ENCODE measurements around the gene TMEM204.
A peak's percentile ranks its signal among the peaks of the same experiment; 100 is the strongest.

The TMEM204 gene

DNA sequence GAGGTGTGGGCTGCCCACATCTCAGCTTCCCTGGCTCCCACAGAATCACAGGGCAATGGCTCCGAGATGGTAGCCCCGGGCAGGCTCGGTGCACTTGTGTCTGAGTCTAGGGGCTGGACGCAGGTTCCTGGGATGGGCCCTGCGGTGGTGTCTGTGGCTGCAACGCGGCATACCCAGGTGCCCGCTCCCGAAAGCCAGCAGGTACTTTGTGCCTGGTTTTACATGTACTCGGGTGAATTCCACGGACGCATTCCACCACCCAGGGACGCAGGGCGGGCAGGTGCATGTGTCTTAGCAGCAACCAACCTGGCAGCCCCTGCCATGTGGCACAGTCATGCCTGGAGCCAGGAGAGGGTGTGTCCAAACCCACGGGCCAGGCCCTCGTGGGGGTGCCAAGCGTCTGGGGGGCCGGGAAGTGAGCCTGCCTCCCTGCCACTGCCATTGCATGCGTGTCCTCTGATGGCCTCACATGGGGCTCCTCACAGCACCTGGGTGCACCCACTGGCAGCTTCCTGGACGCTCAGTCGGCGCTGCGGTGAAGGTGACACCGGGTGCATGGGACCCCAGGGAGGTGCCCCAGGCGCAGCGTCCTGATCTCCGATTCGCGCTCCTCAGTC lies 4.4 kb upstream of the TMEM204 start:
- TF ChIP-seq, protein P1, sequence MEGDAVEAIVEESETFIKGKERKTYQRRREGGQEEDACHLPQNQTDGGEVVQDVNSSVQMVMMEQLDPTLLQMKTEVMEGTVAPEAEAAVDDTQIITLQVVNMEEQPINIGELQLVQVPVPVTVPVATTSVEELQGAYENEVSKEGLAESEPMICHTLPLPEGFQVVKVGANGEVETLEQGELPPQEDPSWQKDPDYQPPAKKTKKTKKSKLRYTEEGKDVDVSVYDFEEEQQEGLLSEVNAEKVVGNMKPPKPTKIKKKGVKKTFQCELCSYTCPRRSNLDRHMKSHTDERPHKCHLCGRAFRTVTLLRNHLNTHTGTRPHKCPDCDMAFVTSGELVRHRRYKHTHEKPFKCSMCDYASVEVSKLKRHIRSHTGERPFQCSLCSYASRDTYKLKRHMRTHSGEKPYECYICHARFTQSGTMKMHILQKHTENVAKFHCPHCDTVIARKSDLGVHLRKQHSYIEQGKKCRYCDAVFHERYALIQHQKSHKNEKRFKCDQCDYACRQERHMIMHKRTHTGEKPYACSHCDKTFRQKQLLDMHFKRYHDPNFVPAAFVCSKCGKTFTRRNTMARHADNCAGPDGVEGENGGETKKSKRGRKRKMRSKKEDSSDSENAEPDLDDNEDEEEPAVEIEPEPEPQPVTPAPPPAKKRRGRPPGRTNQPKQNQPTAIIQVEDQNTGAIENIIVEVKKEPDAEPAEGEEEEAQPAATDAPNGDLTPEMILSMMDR (IDR thresholded peaks at IDR 0.05; ENCODE audit: control insufficient read depth, extremely low read depth, insufficient read depth), result no peak
- no peak overlapping the region for H3K4me3 ChIP-seq (ENCODE audit: low read depth, low read length)
- no peak for DNase-seq (ENCODE audit: low read depth)

DNA sequence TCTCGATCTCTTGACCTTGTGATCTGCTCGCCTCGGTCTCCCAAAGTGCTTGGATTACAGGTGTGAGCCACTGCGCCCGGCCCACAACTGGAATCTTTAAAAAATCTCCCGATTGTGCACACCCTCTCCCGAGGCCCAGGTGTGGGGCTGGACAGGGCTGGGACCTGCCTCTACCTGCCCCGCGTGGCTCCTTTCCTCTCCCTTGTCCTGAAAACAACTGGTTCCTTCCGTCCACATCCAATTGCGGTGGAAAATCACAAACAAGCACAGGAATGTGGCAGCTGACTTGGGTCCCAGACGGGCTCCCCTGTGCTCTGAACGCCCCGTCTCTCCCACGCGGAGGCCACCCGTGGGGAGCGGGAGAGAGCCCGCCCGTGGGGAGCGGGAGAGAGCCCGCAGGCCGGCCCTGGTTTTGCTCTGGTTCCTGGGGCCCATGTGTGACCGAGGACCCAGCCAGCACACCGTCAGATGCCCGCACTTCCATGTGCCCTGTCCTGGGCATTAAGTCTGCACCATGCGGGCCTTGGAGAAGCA lies 3.0 kb upstream of the TMEM204 start:
- no peak overlapping the region for H3K4me3 ChIP-seq (ENCODE audit: low read depth, low read length)
- no peak for DNase-seq (ENCODE audit: low read depth)
- TF ChIP-seq, protein P1 (IDR thresholded peaks at IDR 0.05; ENCODE audit: control insufficient read depth, extremely low read depth, insufficient read depth), result no peak

DNA sequence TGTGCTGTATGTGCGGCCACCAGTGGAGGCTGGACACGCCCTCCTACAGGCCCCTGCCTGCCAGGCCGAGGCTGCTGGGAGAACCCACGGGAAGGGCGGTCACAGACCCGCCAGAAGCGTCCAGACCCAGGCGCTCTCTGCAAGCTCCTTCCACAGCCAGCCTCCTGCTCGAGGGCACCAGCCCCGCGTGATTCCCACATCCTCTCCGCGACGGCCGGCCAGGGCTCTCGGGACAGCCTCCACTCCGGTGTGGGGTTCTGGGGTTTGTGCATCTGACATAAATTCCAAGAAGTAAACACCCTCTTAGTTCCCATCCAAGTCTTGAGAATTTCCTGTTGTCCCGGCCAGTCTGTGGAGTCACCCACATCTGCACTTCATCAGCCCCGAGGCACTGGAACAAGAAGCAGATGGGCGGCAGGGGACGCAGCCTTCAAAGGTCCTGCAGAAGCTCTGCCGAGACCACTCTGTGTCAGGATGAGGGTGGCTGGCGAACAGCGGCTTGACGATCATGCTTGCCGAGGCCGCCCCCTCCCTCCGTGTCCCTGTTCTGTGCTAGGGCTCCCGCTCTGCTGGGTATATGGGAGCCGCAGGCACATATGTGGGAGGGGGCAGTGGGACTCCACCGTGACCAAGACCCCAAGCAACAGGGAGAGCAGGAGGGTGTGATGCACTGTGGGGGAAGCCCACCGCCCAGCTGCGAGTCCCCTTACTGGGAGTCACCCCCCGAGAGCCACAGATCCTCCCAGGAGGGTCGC lies 2.4 kb upstream of the TMEM204 start:
- no peak overlapping the region for H3K4me3 ChIP-seq (ENCODE audit: low read depth, low read length)
- TF ChIP-seq, protein P1 (IDR thresholded peaks at IDR 0.05; ENCODE audit: control insufficient read depth, extremely low read depth, insufficient read depth), result no peak
- no peak for DNase-seq (ENCODE audit: low read depth)

DNA sequence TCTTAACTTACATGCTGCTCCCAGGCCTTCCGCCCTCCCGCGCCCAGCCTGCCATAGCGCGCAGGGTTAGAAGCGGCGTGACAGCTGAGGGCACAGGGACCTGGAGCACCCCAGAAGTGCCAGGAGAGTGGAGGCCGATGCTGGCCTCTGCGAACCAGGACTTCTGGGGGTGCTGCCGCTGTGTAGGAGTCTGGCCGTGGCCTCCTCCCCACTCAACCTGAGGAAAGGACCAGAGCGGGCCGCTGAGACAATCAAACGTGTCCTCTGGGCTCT lies 1.9 kb upstream of the TMEM204 start:
- no peak overlapping the region for H3K4me3 ChIP-seq (ENCODE audit: low read depth, low read length)
- DNase-seq (ENCODE audit: low read depth), result no peak
- TF ChIP-seq, protein P1 (IDR thresholded peaks at IDR 0.05; ENCODE audit: control insufficient read depth, extremely low read depth, insufficient read depth), result no peak

DNA sequence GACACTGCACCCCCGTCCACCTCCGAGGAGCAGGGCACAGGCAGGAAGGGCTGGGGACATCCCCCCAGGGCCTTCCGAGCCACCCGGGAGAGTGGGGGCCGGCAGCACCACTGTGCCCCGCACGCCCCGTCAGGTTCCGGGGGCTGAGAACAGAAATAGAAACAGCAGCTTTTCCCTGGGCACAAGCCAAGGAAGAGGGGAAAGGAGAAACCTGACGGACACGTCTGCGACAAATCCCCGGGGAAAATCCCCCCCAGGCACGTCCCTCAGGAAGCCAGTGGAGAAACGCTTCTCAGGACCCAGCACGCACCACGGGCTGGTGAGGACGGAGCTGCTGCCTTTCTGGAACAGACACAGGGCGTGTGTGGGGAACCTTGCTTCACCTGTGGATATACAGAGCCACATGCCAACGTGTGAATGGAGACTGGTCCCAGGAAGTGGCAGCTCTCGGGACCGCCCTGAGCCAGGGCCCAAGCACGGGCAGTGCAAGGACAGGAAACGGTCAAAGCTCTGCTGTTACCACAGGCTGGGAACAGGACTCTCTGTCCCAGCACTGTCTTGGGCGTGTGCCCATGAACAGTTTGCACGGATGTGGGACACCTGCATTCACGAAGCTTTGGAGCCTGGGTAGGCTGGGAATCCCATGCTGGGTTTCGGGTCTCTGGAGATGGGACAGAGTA lies 1.2 kb upstream of the TMEM204 start:
- H3K4me3 ChIP-seq (ENCODE audit: low read depth, low read length), result no peak overlapping the region
- TF ChIP-seq, protein P1 (IDR thresholded peaks at IDR 0.05; ENCODE audit: control insufficient read depth, extremely low read depth, insufficient read depth), result no peak

DNA sequence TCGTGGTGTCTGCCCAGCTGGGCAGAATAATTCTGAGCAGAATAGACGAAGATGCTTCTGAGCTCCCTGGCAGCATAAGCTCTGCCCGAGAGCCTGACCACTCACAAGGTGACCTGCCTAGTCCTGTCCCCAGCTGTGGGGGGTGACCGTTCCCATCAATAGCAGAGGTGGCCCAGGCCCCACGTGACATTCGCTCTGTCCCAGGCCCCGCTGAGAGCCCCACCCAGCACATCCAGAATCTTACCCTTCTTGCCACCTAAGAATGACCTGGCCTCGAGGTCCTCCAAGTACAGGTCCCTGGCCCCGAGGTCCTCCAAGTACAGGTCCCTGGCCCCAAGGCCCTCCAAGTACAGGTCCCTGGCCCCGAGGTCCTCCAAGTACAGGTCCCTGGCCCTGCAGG lies 695 bp upstream of the TMEM204 start:
- DNase-seq (ENCODE audit: low read depth), result no peak
- no peak overlapping the region for H3K4me3 ChIP-seq (ENCODE audit: low read depth, low read length)
- TF ChIP-seq, protein P1 (IDR thresholded peaks at IDR 0.05; ENCODE audit: control insufficient read depth, extremely low read depth, insufficient read depth), result no peak

More for the DNA sequence above, 1.2 kb upstream of the TMEM204 start:
- peak; percentile 45 for DNase-seq (ENCODE audit: low read depth)
